Glomerular endothelial cell (primary cell): ENCODE data around the gene S100Z. TPM values are rescaled to one million over a fixed set of nuclear protein-coding genes. Genes with fewer than 3 reads are reported as not detected.
"Not testable (repeated sequence)": the region's sequence is repeated elsewhere in the genome, so short reads cannot be mapped to it uniquely, and the experiment has no call there.

Experiments used
- DNase-seq: peaks from one replicate; pipeline ENCODE4 v3.0.0-alpha.2; 2011; ENCODE audit warnings: low read depth, low spot score; ENCODE audit errors: extremely low read depth
- total RNA-seq: library from RNA; depleted of rRNA; stranded (reverse); fragments of >200 nt; gene quantifications from 2 replicates; pipeline ENCODE4 v1.2.3, GENCODE V29; 2015

S100Z gene
- total RNA-seq = not detected in 2 replicates

- no peak for DNase-seq
These were observed at the start of gene S100Z for GRCh38 chr5:76849419-76850291. Gene S100Z (plus strand): TSS chr5:76850014. CDS start chr5:76875360, 25,346 bp downstream.

- DNase-seq = no peak
These were observed 49.2 kb upstream of the S100Z start for GRCh38 chr5:76800579-76800978.

- DNase-seq = no peak
These were observed 48.5 kb upstream of the S100Z start for GRCh38 chr5:76801159-76801802.

GRCh38 chr5:76801803-76802195 is 48.0 kb upstream of the S100Z start:
- no peak for DNase-seq

GRCh38 chr5:76804266-76804665 is 45.5 kb upstream of the S100Z start:
- no peak for DNase-seq

- DNase-seq = no peak
These were observed 43.9 kb upstream of the S100Z start for GRCh38 chr5:76805821-76806505.

GRCh38 chr5:76807296-76807695 is 42.5 kb upstream of the S100Z start:
- no peak for DNase-seq

GRCh38 chr5:76808141-76808691 is 41.6 kb upstream of the S100Z start:
- no peak for DNase-seq

GRCh38 chr5:76809141-76809540 is 40.7 kb upstream of the S100Z start:
- no peak for DNase-seq

- DNase-seq = no peak
These were observed 39.6 kb upstream of the S100Z start for GRCh38 chr5:76810236-76810635.

- DNase-seq = no peak
These were observed 38.6 kb upstream of the S100Z start for GRCh38 chr5:76811214-76811613.

GRCh38 chr5:76812209-76812608 is 37.6 kb upstream of the S100Z start:
- not testable (repeated sequence) for DNase-seq

GRCh38 chr5:76813982-76814562 is 35.7 kb upstream of the S100Z start:
- DNase-seq = no peak

- DNase-seq = no peak
These were observed 33.5 kb upstream of the S100Z start for GRCh38 chr5:76816110-76816831.

GRCh38 chr5:76818844-76819831 is 30.7 kb upstream of the S100Z start, which contains the start of gene F2RL1:
Gene F2RL1 (plus strand): TSS chr5:76819030. CDS start chr5:76819183, 153 bp downstream.
- DNase-seq = no peak

- no peak for DNase-seq
These were observed 29.8 kb upstream of the S100Z start for GRCh38 chr5:76819851-76820525.

- no peak for DNase-seq
These were observed 29.3 kb upstream of the S100Z start for GRCh38 chr5:76820526-76820890.

- DNase-seq = no peak
These were observed 28.7 kb upstream of the S100Z start for GRCh38 chr5:76821136-76821535.
